SKM-1 (cell line): ENCODE data around the gene ANKRD13B.
A peak's percentile ranks its signal among the peaks of the same experiment; 100 is the strongest.

ENCODE experiments used
- DNase-seq: peaks from one replicate; lab custom pipeline; 2025; ENCODE audit not compliant: unreplicated experiment; lab: John Stamatoyannopoulos, UW

The ANKRD13B gene

GRCh38 chr17:29594519-29595090 lies 1.7 kb downstream of the ANKRD13B start:
- no peak for DNase-seq

- no peak for DNase-seq
These were observed 2.4 kb downstream of the ANKRD13B start for GRCh38 chr17:29595107-29595942.

- no peak for DNase-seq
These were observed 3.2 kb downstream of the ANKRD13B start for GRCh38 chr17:29595943-29596774.

- DNase-seq, result no peak
These were observed 3.9 kb downstream of the ANKRD13B start for GRCh38 chr17:29596811-29597210.

- no peak for DNase-seq
These were observed 4.6 kb downstream of the ANKRD13B start for GRCh38 chr17:29597361-29598172.

GRCh38 chr17:29603109-29603674 lies 10.3 kb downstream of the ANKRD13B start:
- DNase-seq, result no peak

GRCh38 chr17:29607557-29608195 lies 14.7 kb downstream of the ANKRD13B start:
- no peak for DNase-seq

- DNase-seq, result no peak
These were observed 16.1 kb downstream of the ANKRD13B start for GRCh38 chr17:29608986-29609385.

GRCh38 chr17:29610395-29610794 lies 17.5 kb downstream of the ANKRD13B start:
- DNase-seq, result no peak

GRCh38 chr17:29611351-29612093 lies 18.6 kb downstream of the ANKRD13B start:
- DNase-seq, result no peak

GRCh38 chr17:29612094-29612403 lies 19.1 kb downstream of the ANKRD13B start:
- no peak for DNase-seq

GRCh38 chr17:29612404-29613280 lies 19.7 kb downstream of the ANKRD13B start:
- DNase-seq, result no peak

- peak; percentile 83 for DNase-seq
These were observed 20.5 kb downstream of the ANKRD13B start for GRCh38 chr17:29613352-29613837.

GRCh38 chr17:29613856-29614255 lies 20.9 kb downstream of the ANKRD13B start:
- DNase-seq, result no peak

GRCh38 chr17:29614349-29615047 lies 21.6 kb downstream of the ANKRD13B start:
- no peak for DNase-seq

GRCh38 chr17:29615048-29615385 lies 22.1 kb downstream of the ANKRD13B start:
- no peak for DNase-seq

- DNase-seq, result peak; percentile 54
These were observed 22.8 kb downstream of the ANKRD13B start for GRCh38 chr17:29615492-29616299.
